ENCODE measurements around the gene TCF23. TPM values are rescaled to one million over a fixed set of nuclear protein-coding genes. Genes with fewer than 3 reads are reported as not detected.

Gene TCF23
- total and polyA plus RNA-seq, 2 of the 8 experiments (the other 6 are each of a cell fraction or from before 2014, with no cell fraction given), result 0.02 TPM; not detected in 1

DNA sequence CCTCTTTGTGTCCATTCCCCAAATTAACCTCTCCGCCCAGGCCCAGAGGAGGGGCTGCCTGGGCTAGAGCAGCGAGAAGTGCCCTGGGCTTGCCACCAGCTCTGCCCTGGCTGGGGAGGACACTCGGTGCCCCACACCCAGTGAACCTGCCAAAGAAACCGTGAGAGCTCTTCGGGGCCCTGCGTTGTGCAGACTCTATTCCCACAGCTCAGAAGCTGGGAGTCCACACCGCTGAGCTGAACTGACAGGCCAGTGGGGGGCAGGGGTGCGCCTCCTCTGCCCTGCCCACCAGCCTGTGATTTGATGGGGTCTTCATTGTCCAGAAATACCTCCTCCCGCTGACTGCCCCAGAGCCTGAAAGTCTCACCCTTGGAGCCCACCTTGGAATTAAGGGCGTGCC, 48.8 kb upstream of the TCF23 start:
- Histone ChIP-seq H3K4ac (replicated peaks; ENCODE audit: insufficient read length, low read depth, low read length) (no peak overlapping the region), H3K4me1 (replicated peaks in 1 of 4; ENCODE audit: control insufficient read depth in 3 of 4, insufficient read depth in 4 of 4, low read length in 3 of 4) (peaks cover 0 to 2% (median under 1%) of the 10 kb centered on the region in 4 experiments; a peak in 2 of 7 replicates), H4K20me1 (replicated peaks in 1 of 2; ENCODE audit: control insufficient read depth in 1 of 2, insufficient read depth in 2 of 2, low read length in 2 of 2) (no peaks in the 10 kb centered on the region), H2BK5ac (ENCODE audit: low read depth, low read length) (no peak overlapping the region), H3K14ac (ENCODE audit: insufficient read length) (no peak overlapping the region), H3K23me2 (ENCODE audit: low read depth, low read length) (no peaks in the 10 kb centered on the region), H3K18ac (ENCODE audit: extremely low read depth, low read length) (no peak overlapping the region), H2BK12ac (ENCODE audit: low read depth, low read length) (no peak overlapping the region), H3K9me3 (ENCODE audit: insufficient read depth in 2 of 2, low read depth in 1 of 2, low read length in 1 of 2) (no peaks in the 10 kb centered on the region), H3K36me3 (ENCODE audit: control insufficient read depth in 2 of 4, insufficient read depth in 4 of 4, low read length in 3 of 4) (no peaks in the 10 kb centered on the region), H2BK15ac (ENCODE audit: low read length) (no peak overlapping the region), H4K5ac (ENCODE audit: insufficient read length, low read depth, low read length) (no peak overlapping the region), H2BK20ac (ENCODE audit: low read length) (no peak overlapping the region), H3K4me3 (ENCODE audit: extremely low read depth in 1 of 4, insufficient read depth in 2 of 4, low read depth in 3 of 4, low read length in 4 of 4) (no peak overlapping the region), H2BK120ac (replicated peaks; ENCODE audit: low read depth, low read length) (no peak overlapping the region), H3K79me1 (ENCODE audit: low read depth, low read length) (no peaks in the 10 kb centered on the region; the same call in 1 of the 2 replicates), H2AFZ (ENCODE audit: low read length) (no peak overlapping the region), H3K27ac (ENCODE audit: low read depth, low read length) (no peak overlapping the region), H4K91ac (replicated peaks; ENCODE audit: insufficient read length, low read length) (no peak overlapping the region), H3K23ac (ENCODE audit: insufficient read length) (no peak overlapping the region), H3K79me2 (ENCODE audit: control insufficient read depth in 1 of 2, insufficient read depth in 2 of 2, low read length in 2 of 2) (no peaks in the 10 kb centered on the region), H3K9ac (replicated peaks in 1 of 4; ENCODE audit: extremely low read depth in 1 of 4, low read depth in 3 of 4, low read length in 3 of 4) (no peak overlapping the region), H3K4me2 (ENCODE audit: insufficient read depth in 1 of 2, low read depth in 2 of 2, low read length in 2 of 2) (no peak overlapping the region), H3K56ac (replicated peaks; ENCODE audit: insufficient read length, low read depth, low read length) (no peak overlapping the region), H4K8ac (ENCODE audit: extremely low read depth, insufficient read depth, low read length) (no peak overlapping the region), H2AK5ac (ENCODE audit: low read depth, low read length) (no peak overlapping the region), H3K27me3 (replicated peaks in 1 of 4; ENCODE audit: control insufficient read depth in 3 of 4, extremely low read depth in 1 of 4, insufficient read depth in 3 of 4, low read length in 3 of 4) (no peaks in the 10 kb centered on the region)
- FAIRE-seq (no peak), DNase-seq (ENCODE audit: low read depth in 1 of 2, low spot score in 2 of 2) (no peak)
- ChIA-PET CTCF (ENCODE audit: partially characterized antibody) (interaction anchor here (0.7 to 12.7 kb wide), 28 partner anchors 11 to 204 kb away, joined by 3 to 120 read pairs (median 8); partner anchors contain the start of genes ABHD1, KHK, PREB and PRR30), POLR2A (ENCODE audit: partially characterized antibody) (interaction anchor here (0.7 to 3.4 kb wide), 8 partner anchors 14 to 149 kb away, joined by 3 to 10 read pairs (median 3); partner anchors contain the start of genes ATRAID, OST4, PREB and SLC5A6)
- 82% methylated on average over 9 of the region's 10 CpGs; no CpG with 5 or more reads in 1 of the 2 experiments for WGBS, 2 experiments (ENCODE audit: extremely low coverage in 1 of 2, insufficient coverage in 1 of 2, insufficient read length in 1 of 2, insufficient replicate concordance in 2 of 2, low coverage in 1 of 2, low lambda C conversion rate in 2 of 2, missing lambda C conversion rate in 1 of 2)
- TF ChIP-seq TBP (IDR thresholded peaks at IDR 0.05; ENCODE audit: low read depth, low read length), result no peak
- no peak for TF ChIP-seq CHD2 (IDR thresholded peaks at IDR 0.05; ENCODE audit: low read length)
- no peak for TF ChIP-seq GABPA (IDR thresholded peaks at IDR 0.05; ENCODE audit: borderline replicate concordance, insufficient read depth, low read length)
- no peak for TF ChIP-seq SP4 (IDR thresholded peaks at IDR 0.05; ENCODE audit: low read length)
- TF ChIP-seq, protein P1, sequence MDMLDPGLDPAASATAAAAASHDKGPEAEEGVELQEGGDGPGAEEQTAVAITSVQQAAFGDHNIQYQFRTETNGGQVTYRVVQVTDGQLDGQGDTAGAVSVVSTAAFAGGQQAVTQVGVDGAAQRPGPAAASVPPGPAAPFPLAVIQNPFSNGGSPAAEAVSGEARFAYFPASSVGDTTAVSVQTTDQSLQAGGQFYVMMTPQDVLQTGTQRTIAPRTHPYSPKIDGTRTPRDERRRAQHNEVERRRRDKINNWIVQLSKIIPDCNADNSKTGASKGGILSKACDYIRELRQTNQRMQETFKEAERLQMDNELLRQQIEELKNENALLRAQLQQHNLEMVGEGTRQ (IDR thresholded peaks at IDR 0.05; ENCODE audit: low read length), result no peak
- TF ChIP-seq, protein P2, sequence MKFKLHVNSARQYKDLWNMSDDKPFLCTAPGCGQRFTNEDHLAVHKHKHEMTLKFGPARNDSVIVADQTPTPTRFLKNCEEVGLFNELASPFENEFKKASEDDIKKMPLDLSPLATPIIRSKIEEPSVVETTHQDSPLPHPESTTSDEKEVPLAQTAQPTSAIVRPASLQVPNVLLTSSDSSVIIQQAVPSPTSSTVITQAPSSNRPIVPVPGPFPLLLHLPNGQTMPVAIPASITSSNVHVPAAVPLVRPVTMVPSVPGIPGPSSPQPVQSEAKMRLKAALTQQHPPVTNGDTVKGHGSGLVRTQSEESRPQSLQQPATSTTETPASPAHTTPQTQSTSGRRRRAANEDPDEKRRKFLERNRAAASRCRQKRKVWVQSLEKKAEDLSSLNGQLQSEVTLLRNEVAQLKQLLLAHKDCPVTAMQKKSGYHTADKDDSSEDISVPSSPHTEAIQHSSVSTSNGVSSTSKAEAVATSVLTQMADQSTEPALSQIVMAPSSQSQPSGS (IDR thresholded peaks at IDR 0.05; ENCODE audit: low read length), result no peak
- TF ChIP-seq TEAD4 (IDR thresholded peaks at IDR 0.05; ENCODE audit: low read depth, low read length), result no peak
- TF ChIP-seq CEBPB (IDR thresholded peaks at IDR 0.05; ENCODE audit: low read depth, low read length), result no peak
- TF ChIP-seq SIN3A (conservative IDR thresholded peaks at IDR 0.05 in 1 of 2, IDR thresholded peaks at IDR 0.05 in 1 of 2; ENCODE audit: low read depth in 1 of 2, low read length in 2 of 2), result no peak
- no peak for TF ChIP-seq RNF2 (IDR thresholded peaks at IDR 0.05; ENCODE audit: borderline replicate concordance, low read depth, low read length, missing control alignments, poor library complexity, severe bottlenecking)
